ENCODE measurements around the gene LRRC71.
"Not testable (repeated sequence)": the region's sequence is repeated elsewhere in the genome, so short reads cannot be mapped to it uniquely, and the experiment has no call there.

Gene LRRC71

DNA sequence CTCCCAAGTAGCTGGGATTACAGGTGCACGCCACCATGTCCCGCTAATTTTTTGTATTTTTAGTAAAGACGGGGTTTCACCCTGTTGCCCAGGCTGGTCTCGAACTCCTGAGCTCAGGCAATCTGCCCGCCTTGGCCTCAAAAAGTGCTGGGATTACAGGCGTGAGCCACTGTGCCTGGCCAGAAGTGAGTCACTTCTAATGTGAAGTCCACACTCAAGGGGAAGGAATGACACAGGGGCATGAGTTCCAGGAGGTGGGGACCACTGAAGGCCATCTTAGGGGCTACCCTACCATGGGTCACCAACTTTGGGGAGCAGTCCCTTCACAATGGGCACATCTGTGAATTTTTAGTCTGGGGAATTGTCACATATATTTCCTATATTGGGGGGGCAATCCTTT lies 6.3 kb downstream of the LRRC71 start:
- Histone ChIP-seq H3K4me1 (ENCODE audit: control insufficient read depth, insufficient read depth, low read length) (peaks cover 18% of the 10 kb centered on the region), H3K27me3 (ENCODE audit: control insufficient read depth, insufficient read depth, low read length) (peaks cover 83% of the 10 kb centered on the region)
- H3K36me3 ChIP-seq (ENCODE audit: control insufficient read depth, insufficient read depth, low read length); H3K9ac ChIP-seq (ENCODE audit: low read length); H3K9me3 ChIP-seq (ENCODE audit: control insufficient read depth, low read length); H3K4me3 ChIP-seq (ENCODE audit: low read length): not testable (repeated sequence)

DNA sequence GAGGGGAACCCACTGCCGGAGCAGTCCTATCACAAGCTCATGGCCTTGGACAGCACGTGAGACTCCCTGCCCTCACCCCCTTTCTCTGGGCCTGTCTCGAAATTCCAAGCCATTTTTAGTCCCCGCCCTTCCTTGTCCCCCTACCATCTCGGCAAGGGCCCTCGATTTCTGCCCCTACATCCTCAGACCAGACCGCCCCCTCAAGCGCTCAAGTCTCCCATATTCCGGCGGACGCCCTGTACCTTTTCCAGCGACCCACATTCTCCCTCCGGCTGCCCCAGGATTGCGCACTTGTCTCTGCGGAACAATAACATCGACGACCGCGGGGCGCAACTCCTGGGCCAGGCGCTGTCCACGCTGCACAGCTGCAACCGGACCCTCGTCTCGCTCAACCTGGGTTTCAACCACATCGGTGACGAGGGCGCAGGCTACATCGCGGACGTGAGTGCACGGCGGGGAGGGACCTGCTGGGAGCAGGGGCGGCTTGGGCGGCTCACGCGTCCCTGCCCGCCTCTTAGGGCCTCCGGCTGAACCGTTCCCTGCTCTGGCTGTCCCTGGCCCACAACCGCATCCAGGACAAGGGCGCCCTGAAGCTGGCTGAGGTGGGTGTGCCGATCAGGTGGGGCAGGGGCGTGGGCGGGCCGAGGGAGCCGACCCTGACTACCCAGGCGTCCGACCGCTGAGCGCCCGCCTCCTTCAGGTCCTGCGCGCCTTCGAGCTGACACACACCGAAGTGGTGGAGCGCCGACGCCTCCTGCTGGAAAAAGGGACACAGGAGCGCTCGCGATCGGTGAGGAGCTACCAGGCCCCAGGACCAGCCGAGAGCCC lies 7.0 kb downstream of the LRRC71 start:
- peaks cover 18% of the 10 kb centered on the region for H3K4me1 ChIP-seq (ENCODE audit: control insufficient read depth, insufficient read depth, low read length)
- no peak overlapping the region for H3K4me3 ChIP-seq (ENCODE audit: low read length)
- no peaks in the 10 kb centered on the region for H3K9me3 ChIP-seq (ENCODE audit: control insufficient read depth, low read length)
- H3K27me3 ChIP-seq (ENCODE audit: control insufficient read depth, insufficient read depth, low read length): peaks cover 76% of the 10 kb centered on the region
- no peak overlapping the region for H3K9ac ChIP-seq (ENCODE audit: low read length)
- H3K36me3 ChIP-seq (ENCODE audit: control insufficient read depth, insufficient read depth, low read length): no peaks in the 10 kb centered on the region

DNA sequence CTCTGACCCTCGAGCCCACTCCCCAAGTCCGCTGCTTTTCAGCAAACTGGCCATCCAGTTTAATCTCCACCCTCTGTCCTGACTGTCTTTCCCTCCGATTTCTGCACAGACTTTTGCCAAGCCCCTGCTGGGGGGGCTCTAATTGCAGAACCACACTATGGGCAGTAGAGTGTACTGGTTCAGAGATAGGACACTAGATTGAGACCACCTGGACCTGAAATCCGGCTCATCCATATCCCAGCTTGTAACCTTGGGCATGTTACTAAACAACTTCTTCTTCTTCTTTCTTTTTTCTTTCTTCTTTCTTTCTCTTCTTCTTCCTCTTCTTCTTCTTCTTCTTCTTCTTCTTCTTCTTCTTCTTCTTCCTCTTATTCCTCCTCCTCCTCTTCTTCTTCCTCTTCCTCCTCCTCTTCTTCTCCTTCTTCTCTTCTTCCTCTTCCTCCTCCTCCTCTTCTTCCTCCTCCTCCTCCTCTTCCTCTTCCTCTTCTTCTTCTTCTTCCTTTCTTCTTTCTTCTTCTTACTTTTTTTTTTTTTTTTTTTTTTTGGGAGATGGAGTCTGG lies 7.7 kb downstream of the LRRC71 start:
- Histone ChIP-seq H3K9me3 (ENCODE audit: control insufficient read depth, low read length) (no peaks in the 10 kb centered on the region), H3K4me3 (ENCODE audit: low read length) (no peak overlapping the region), H3K4me1 (ENCODE audit: control insufficient read depth, insufficient read depth, low read length) (peaks cover 18% of the 10 kb centered on the region), H3K27me3 (ENCODE audit: control insufficient read depth, insufficient read depth, low read length) (peaks cover 69% of the 10 kb centered on the region), H3K9ac (ENCODE audit: low read length) (no peak overlapping the region), H3K36me3 (ENCODE audit: control insufficient read depth, insufficient read depth, low read length) (no peaks in the 10 kb centered on the region)

DNA sequence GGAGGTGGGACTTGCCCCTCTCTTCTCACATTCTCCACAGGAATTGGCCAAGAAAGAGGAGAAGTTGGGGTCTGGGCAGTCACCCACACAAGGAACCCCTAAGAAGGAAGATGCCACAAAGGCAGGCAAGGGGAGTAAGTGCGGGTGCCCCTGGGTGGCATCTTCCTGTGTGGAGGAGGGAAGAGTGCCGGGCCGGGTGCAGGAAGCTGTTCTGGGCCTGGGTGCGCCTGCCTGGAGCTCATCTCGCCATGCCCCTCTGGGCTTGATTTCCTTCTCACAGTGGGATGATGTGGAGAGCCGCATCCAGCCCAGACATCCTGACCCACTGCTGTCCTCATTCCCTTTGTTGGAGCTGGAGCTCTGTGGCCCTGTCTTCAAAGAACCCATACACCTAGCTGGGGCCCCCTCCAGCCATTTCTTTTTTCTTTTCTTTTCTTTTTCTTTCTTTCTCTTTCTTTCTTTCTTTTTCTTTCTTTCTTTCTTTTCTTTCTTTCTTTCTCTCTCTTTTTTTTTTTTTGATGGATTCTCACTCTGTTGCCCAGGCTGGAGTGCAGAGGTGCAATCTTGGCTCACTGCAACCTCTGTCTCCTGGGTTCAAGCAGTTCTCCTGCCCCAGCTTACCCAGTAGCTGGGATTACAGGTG lies 9.3 kb downstream of the LRRC71 start:
- no peaks in the 10 kb centered on the region for H3K9me3 ChIP-seq (ENCODE audit: control insufficient read depth, low read length)
- peaks cover 53% of the 10 kb centered on the region for H3K27me3 ChIP-seq (ENCODE audit: control insufficient read depth, insufficient read depth, low read length)
- H3K4me1 ChIP-seq (ENCODE audit: control insufficient read depth, insufficient read depth, low read length): peaks cover 14% of the 10 kb centered on the region
- H3K4me3 ChIP-seq (ENCODE audit: low read length): no peak overlapping the region
- H3K9ac ChIP-seq (ENCODE audit: low read length): no peak overlapping the region
- no peaks in the 10 kb centered on the region for H3K36me3 ChIP-seq (ENCODE audit: control insufficient read depth, insufficient read depth, low read length)

DNA sequence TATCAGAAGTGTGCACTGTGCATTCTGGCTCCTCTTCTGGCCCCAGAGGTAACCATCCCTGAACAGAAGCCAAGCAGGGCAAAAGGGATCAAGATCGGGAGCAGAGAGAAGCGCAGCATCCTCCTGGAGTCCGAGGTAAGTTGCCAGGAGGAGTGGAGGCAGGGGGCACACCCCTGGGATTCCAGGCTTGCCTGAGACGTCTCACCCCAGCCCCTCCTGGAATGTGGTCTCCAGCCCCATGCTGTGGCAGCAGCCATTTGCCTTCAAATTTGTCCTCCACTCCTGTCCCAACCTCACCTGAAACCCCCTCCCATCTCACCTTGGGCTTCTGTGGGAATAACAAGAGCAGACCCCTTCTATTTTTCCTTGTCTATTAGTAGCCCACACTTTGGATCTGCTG lies 10.1 kb downstream of the LRRC71 start:
- no peak overlapping the region for H3K9ac ChIP-seq (ENCODE audit: low read length)
- peaks cover 14% of the 10 kb centered on the region for H3K4me1 ChIP-seq (ENCODE audit: control insufficient read depth, insufficient read depth, low read length)
- no peak overlapping the region for H3K4me3 ChIP-seq (ENCODE audit: low read length)
- no peaks in the 10 kb centered on the region for H3K9me3 ChIP-seq (ENCODE audit: control insufficient read depth, low read length)
- peaks cover 4% of the 10 kb centered on the region for H3K36me3 ChIP-seq (ENCODE audit: control insufficient read depth, insufficient read depth, low read length)
- peaks cover 45% of the 10 kb centered on the region for H3K27me3 ChIP-seq (ENCODE audit: control insufficient read depth, insufficient read depth, low read length)

DNA sequence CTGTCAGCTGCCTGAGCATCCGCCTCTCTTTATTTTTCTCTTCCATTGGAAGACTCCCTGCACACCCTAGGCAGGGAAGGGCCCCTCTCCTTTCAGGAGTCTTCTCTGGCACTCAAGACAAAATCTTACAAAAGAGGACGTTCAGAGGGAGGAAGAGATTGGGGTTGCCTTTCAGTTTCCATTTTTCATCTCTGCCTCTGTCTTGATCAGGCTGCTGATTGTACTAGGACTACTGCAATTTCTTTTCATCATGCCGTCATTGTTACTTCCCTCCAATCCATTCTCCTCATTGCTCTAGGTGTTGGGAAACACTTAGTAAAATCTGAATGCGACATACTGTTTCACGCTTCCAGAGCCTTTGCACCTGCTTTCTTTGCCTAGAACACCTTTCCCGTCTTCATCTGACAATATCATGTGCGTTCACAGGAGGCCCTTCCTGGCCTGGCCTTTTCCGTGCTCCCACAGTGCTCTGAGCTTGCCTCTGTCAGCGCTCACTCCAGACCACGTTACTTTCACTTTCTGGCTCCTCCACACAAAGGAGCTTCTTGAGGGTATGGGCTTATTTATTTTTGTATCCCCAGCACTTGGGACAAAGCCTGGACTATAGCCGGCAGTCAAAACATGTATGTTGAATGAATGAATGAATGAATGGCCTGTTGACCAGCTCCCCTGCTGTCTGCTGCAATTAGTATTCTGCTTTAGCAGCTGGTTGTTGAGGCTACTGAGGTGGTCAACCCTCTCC lies 10.9 kb downstream of the LRRC71 start:
- H3K4me3 ChIP-seq (ENCODE audit: low read length): no peak overlapping the region
- H3K9me3 ChIP-seq (ENCODE audit: control insufficient read depth, low read length): no peaks in the 10 kb centered on the region
- H3K36me3 ChIP-seq (ENCODE audit: control insufficient read depth, insufficient read depth, low read length): peaks cover 4% of the 10 kb centered on the region
- peaks cover 38% of the 10 kb centered on the region for H3K27me3 ChIP-seq (ENCODE audit: control insufficient read depth, insufficient read depth, low read length)
- H3K4me1 ChIP-seq (ENCODE audit: control insufficient read depth, insufficient read depth, low read length): peaks cover 14% of the 10 kb centered on the region
- H3K9ac ChIP-seq (ENCODE audit: low read length): peak overlapping the region; percentile 3

DNA sequence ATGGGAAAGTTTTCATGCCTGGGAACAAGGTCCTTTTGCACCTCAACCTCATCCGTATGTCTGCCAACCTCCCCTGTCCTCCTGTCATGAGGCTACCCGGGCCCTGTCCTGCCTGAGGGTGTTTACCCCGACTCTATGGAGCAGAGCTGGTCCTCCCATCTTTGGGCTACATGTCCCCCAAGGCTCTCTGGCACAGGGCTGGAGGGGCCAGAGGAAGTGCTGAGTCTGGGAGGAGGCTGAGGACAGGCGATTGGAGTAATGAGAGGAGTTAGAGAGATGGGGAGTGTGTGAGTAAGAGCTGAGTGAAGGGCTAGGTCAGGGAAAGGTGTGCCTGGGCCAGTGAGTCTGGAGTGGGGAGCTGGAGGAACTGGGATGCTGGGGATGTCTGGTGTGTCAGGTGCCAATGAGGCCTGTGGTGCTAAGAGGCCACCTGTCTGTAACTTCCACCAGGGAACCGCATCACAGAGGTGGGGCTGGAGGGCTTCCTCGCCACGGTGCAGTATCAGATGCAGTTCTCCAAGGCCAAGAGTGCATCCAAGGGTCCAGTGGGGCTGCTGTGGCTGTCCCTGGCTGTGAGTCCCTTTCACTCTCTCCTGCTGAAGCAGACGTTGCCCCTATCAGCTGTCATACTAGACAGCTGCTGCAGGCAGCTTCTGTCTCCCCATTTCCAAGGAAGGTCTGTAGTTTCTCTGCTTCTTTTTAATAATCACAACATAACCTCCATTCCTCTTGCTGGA lies 11.7 kb downstream of the LRRC71 start:
- no peaks in the 10 kb centered on the region for H3K9me3 ChIP-seq (ENCODE audit: control insufficient read depth, low read length)
- peaks cover 14% of the 10 kb centered on the region for H3K4me1 ChIP-seq (ENCODE audit: control insufficient read depth, insufficient read depth, low read length)
- peaks cover 30% of the 10 kb centered on the region for H3K27me3 ChIP-seq (ENCODE audit: control insufficient read depth, insufficient read depth, low read length)
- no peak overlapping the region for H3K9ac ChIP-seq (ENCODE audit: low read length)
- no peak overlapping the region for H3K4me3 ChIP-seq (ENCODE audit: low read length)
- peaks cover 4% of the 10 kb centered on the region for H3K36me3 ChIP-seq (ENCODE audit: control insufficient read depth, insufficient read depth, low read length)

DNA sequence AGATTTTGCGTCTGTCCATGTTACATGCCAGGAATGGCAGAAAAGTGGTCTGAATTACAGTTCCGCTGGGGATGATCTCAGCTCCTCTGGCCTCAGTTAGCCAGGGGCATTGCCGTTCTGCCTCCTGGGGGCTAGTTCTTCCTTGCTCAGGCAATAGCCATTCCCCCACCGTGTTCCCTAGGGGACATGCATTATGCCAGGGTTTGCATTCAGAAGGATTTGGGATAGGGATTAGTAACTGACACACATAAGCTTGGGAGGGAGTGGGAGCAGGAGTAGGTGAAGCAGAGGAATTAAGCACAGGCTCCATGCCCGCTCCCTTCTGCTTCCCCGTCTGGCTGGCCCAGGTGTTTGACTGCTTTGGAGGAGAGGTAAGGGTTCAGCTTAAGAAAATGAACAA lies 12.7 kb downstream of the LRRC71 start:
- H3K4me3 ChIP-seq (ENCODE audit: low read length): no peak overlapping the region
- peaks cover 7% of the 10 kb centered on the region for H3K4me1 ChIP-seq (ENCODE audit: control insufficient read depth, insufficient read depth, low read length)
- no peaks in the 10 kb centered on the region for H3K9me3 ChIP-seq (ENCODE audit: control insufficient read depth, low read length)
- peaks cover 4% of the 10 kb centered on the region for H3K36me3 ChIP-seq (ENCODE audit: control insufficient read depth, insufficient read depth, low read length)
- H3K9ac ChIP-seq (ENCODE audit: low read length): no peak overlapping the region
- H3K27me3 ChIP-seq (ENCODE audit: control insufficient read depth, insufficient read depth, low read length): peaks cover 20% of the 10 kb centered on the region

DNA sequence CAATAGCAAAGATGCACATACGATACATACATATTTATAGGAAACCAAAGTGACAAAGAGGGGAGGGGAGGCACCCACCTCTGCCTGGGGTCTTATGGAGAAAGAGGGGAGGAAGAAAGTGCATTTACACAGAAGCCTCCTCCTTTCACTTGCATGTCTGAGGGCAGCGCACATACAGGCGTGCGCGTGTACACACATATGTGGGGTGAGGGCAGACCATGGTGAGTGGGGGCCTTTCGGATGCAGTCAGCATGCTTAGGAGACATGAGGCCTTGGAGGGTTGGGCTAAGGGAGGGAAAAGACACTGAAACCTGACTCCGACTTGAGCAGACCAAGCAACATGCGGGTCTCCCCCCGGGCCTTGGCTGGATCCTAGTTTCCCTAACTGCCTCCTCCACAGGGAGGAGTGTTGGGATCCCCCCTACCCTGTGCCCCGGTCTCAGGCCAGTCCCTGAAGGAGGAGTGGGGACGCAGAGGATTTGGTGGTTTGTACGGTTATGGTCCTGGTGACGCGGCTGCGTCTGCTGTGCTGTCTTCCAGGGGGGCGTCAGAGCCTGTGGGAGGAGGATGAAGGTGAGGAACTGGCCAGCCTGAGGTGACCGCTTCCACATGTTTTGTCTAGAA lies 15.2 kb downstream of the LRRC71 start:
- Histone ChIP-seq H3K27me3 (ENCODE audit: control insufficient read depth, insufficient read depth, low read length) (no peaks in the 10 kb centered on the region), H3K36me3 (ENCODE audit: control insufficient read depth, insufficient read depth, low read length) (peaks cover 13% of the 10 kb centered on the region), H3K9me3 (ENCODE audit: control insufficient read depth, low read length) (no peaks in the 10 kb centered on the region)

DNA sequence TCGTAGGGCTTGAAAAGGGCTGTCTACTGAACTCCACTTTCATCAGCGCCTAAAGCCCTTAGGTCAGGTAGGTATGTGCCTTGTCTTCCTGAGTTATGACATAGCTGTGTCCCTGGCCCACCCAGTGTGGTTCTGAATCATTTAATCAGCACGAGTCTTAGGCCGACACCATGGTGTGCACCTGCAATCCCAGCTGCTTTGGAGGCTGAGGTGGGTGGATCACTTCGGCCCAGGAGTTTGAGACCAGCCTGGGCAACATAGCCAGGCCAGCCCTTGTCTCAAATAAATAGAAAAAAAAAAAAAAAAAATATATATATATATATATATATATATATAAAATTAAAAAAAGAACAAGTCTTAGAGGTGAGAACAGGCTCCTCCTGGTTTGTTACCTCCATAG lies 15.8 kb downstream of the LRRC71 start:
- H3K4me3 ChIP-seq (ENCODE audit: low read length): no peak overlapping the region
- peaks cover 4% of the 10 kb centered on the region for H3K4me1 ChIP-seq (ENCODE audit: control insufficient read depth, insufficient read depth, low read length)
- peaks cover 13% of the 10 kb centered on the region for H3K36me3 ChIP-seq (ENCODE audit: control insufficient read depth, insufficient read depth, low read length)
- no peaks in the 10 kb centered on the region for H3K9me3 ChIP-seq (ENCODE audit: control insufficient read depth, low read length)
- H3K27me3 ChIP-seq (ENCODE audit: control insufficient read depth, insufficient read depth, low read length): no peaks in the 10 kb centered on the region
- no peak overlapping the region for H3K9ac ChIP-seq (ENCODE audit: low read length)

More for the DNA sequence above, 15.2 kb downstream of the LRRC71 start:
- H3K4me1 ChIP-seq (ENCODE audit: control insufficient read depth, insufficient read depth, low read length): peaks cover 7% of the 10 kb centered on the region
- H3K9ac ChIP-seq (ENCODE audit: low read length): no peak overlapping the region
- H3K4me3 ChIP-seq (ENCODE audit: low read length): no peak overlapping the region

DNA sequence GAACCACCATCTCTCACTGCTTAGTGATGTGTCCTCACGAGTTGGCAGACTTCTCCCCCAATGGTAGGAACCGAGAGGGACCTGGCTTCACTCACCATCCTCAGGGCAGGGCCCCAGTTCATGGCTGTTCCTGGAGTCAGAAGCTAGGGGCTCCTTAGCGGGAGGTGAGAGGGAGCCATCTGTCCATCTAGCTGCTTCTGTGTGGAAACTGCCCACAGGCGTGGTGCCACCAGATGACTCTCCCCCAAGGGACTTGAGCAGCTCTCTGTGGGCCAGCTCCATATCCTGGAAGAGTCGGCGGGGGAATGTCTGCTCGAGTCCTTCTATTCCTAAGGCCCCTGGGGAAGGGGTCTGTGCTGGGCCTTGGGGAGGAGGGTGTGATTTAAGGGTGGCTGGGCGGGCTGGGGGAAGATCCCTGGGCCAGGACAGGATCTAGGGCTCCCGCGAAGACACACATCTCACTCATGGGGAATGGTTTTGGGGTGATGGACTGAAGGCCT lies 16.3 kb downstream of the LRRC71 start:
- Histone ChIP-seq H3K9me3 (ENCODE audit: control insufficient read depth, low read length) (no peaks in the 10 kb centered on the region), H3K9ac (ENCODE audit: low read length) (no peak overlapping the region), H3K4me1 (ENCODE audit: control insufficient read depth, insufficient read depth, low read length) (no peaks in the 10 kb centered on the region), H3K36me3 (ENCODE audit: control insufficient read depth, insufficient read depth, low read length) (peaks cover 13% of the 10 kb centered on the region), H3K27me3 (ENCODE audit: control insufficient read depth, insufficient read depth, low read length) (no peaks in the 10 kb centered on the region), H3K4me3 (ENCODE audit: low read length) (no peak overlapping the region)

Data from mucosa of stomach (tissue), 1 donor.